GM18505 (cell line): ENCODE measurements around the gene CGB5.
"Not testable (repeated sequence)": the region's sequence is repeated elsewhere in the genome, so short reads cannot be mapped to it uniquely, and the experiment has no call there.

Experiments used
- ATAC-seq: cut with Tn5 transposase; IDR thresholded peaks from one replicate; pipeline ENCODE4 v1.9.1; 2021; ENCODE audit not compliant: unreplicated experiment
- POLR2A ChIP-seq: IDR thresholded peaks from 4 replicates; pipeline ENCODE4 v1.6.1; 2011; ENCODE audit warnings: borderline replicate concordance; ENCODE audit not compliant: insufficient read depth, insufficient read length; ENCODE audit errors: extremely low read depth

The CGB5 gene

GRCh38 chr19:49043548-49043947 lies at the start of gene CGB5:
Gene CGB5 (plus strand): TSS chr19:49043848. CDS start chr19:49044210, 362 bp downstream.
- not testable (repeated sequence) for ATAC-seq

GRCh38 chr19:48994035-48994386 lies 49.6 kb upstream of the CGB5 start:
- ATAC-seq, result no peak
- no peak for TF ChIP-seq POLR2A

GRCh38 chr19:48997972-48998371 lies 45.7 kb upstream of the CGB5 start:
- ATAC-seq, result no peak
- no peak for TF ChIP-seq POLR2A

GRCh38 chr19:48999481-49000325 lies 43.9 kb upstream of the CGB5 start:
- no peak for ATAC-seq
- no peak for TF ChIP-seq POLR2A

GRCh38 chr19:49004133-49004532 lies 39.5 kb upstream of the CGB5 start:
- TF ChIP-seq POLR2A, result no peak
- ATAC-seq, result no peak

GRCh38 chr19:49004964-49005614 lies 38.6 kb upstream of the CGB5 start:
- no peak for ATAC-seq
- TF ChIP-seq POLR2A, result no peak

GRCh38 chr19:49006905-49007304 lies 36.7 kb upstream of the CGB5 start:
- ATAC-seq, result no peak
- no peak for TF ChIP-seq POLR2A

- TF ChIP-seq POLR2A, result no peak
- ATAC-seq, result no peak
Measured at GRCh38 chr19:49009828-49010227, 33.8 kb upstream of the CGB5 start.

- no peak for TF ChIP-seq POLR2A
- no peak for ATAC-seq
Measured at GRCh38 chr19:49010453-49010852, 33.2 kb upstream of the CGB5 start.

- no peak for TF ChIP-seq POLR2A
- ATAC-seq, result no peak
Measured at GRCh38 chr19:49011194-49011593, 32.5 kb upstream of the CGB5 start.

GRCh38 chr19:49014123-49014869 lies 29.4 kb upstream of the CGB5 start:
- no peak for ATAC-seq
- no peak for TF ChIP-seq POLR2A

GRCh38 chr19:49014870-49015255 lies 28.8 kb upstream of the CGB5 start:
- no peak for ATAC-seq
- TF ChIP-seq POLR2A, result no peak

- ATAC-seq, result no peak
- TF ChIP-seq POLR2A, result no peak
Measured at GRCh38 chr19:49016067-49016839, 27.4 kb upstream of the CGB5 start.
